GM12873 (cell line): Measurements from ENCODE around the gene CYBRD1.

ENCODE experiments used
- CTCF ChIP-seq: IDR thresholded peaks from 2 replicates; pipeline ENCODE4 v1.5.1; 2012; ENCODE audit warnings: low read depth, mild to moderate bottlenecking, moderate library complexity, low read length, control low read depth; ENCODE audit not compliant: insufficient read depth; ENCODE audit errors: missing control alignments

CYBRD1 gene

GRCh38 chr2:171575606-171576005, 53.3 kb downstream of the CYBRD1 start:
- no peak for TF ChIP-seq CTCF

DNA sequence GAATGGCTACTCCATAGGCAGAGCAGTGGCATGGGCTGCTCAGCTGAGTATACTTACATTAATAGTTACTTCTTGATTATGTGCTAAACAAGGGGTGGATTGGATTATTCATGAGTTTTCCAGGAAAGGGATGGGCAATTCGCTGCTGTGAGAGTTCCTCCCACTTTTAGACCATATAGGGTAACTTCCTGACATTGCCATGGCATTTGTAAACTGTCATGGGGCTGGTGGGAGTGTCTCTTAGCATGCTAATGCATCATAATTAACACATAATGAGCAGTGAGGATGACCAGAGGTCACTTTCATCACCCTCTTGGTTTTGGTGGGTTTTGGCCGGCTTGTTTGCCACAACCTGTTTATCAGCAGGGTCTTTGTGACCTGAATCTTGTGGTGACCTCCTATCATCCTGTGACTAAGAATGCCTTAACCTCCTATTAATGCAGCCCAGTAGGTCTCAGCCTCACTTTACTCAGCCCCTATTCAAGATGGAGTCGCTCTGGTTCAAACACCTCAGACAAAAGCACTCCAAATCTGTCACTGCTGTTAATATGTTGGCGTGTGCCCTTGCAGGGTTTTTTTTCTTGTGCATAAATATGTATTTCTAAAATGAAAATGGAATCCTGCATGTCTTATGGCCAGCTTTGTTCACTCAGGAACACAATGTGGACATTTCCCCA, 56.0 kb downstream of the CYBRD1 start:
- no peak for TF ChIP-seq CTCF

DNA sequence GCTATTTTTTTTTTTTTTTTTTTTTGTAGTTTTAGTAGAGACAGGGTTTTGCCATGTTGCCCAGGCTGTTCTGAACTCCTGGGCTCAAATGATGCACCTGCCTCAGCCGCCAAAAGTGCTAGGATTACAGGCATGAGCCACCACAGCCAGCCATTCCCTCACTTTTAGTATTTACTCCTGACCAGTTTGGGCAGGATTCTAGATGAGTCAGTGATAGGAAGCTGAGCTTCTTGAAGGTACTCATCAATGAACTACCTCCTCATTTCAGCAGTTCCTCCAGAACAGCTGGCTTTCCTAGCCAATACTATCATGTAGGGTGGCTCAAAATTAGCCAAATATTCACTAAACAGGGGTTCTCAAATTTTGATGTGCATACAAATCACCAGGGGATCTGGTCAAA, 57.2 kb downstream of the CYBRD1 start:
- no peak for TF ChIP-seq CTCF

DNA sequence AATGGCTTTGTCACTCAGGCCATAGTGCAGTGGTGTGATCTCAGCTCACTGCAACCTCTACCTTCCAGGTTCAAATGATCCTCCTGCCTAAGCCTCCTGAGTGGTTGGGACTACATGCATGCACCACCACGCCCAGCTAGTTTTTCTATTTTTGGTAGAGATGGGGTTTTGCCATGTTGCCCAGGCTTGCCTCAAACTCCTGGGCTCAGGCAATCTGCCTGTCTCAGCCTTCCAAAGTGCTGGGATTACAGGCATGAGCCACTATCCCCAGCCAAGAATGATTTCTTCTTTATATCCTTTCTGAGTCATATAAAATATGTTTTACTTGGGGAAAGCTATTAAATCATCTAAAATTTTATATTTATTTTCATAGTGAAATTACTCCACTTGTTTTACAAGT, 61.3 kb downstream of the CYBRD1 start:
- TF ChIP-seq CTCF = no peak

DNA sequence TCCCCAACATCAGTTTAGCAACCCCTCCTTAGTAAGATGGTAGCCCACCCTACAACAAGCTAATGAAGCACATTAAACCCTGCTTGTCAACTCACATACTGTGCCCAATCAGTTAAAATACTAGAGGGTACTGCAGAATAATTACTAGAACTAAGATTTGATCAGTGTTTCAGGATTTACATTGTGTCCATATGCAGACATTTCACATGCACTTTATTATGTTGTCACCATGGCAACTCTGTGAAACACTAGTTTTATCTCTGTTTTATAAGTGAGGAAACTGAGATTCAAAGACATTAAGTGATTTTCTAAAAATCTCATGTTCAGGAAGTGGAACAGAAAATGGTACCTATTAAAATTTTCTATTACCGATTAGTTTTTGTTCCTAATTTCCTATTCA, 61.7 kb downstream of the CYBRD1 start:
- no peak for TF ChIP-seq CTCF

GRCh38 chr2:171587132-171587531, 64.9 kb downstream of the CYBRD1 start:
- no peak for TF ChIP-seq CTCF

- TF ChIP-seq CTCF = no peak
Measured at GRCh38 chr2:171587567-171587966, 65.3 kb downstream of the CYBRD1 start.
